RWPE2 (cell line): ENCODE data around the gene HIVEP1.

Experiments used
- ATAC-seq: fragments of 200-7000 bp; cut with Tn5 transposase; 3 replicates; pipeline ENCODE4 v1.9.1; 2021; ENCODE audit warnings: low read depth
- DNase-seq: peaks from one replicate; pipeline ENCODE4 v3.0.0-alpha.2; 2020; ENCODE audit warnings: low spot score
- H3K27ac ChIP-seq: fragments of 450-650 bp; 2 replicates; pipeline ENCODE4 v1.5.1; 2017; ENCODE audit warnings: mild to moderate bottlenecking; ENCODE audit not compliant: poor library complexity, severe bottlenecking
- H3K27me3 ChIP-seq: fragments of 250-450 bp; sonication (Bioruptor Pico); 2 replicates; pipeline ENCODE4 v1.5.1; 2021; ENCODE audit warnings: mild to moderate bottlenecking, moderate library complexity; ENCODE audit not compliant: insufficient read depth, poor library complexity, severe bottlenecking
- H3K36me3 ChIP-seq: fragments of 250-450 bp; sonication (Bioruptor Pico); 2 replicates; pipeline ENCODE4 v1.5.1; 2020; ENCODE audit warnings: low read depth, mild to moderate bottlenecking, moderate library complexity
- H3K4me1 ChIP-seq: fragments of 250-450 bp; sonication (Bioruptor Pico); 2 replicates; pipeline ENCODE4 v1.5.1; 2021; ENCODE audit warnings: mild to moderate bottlenecking, moderate library complexity; ENCODE audit not compliant: insufficient read depth, poor library complexity, severe bottlenecking
- H3K4me3 ChIP-seq: fragments of 250-450 bp; sonication (Bioruptor Pico); 2 replicates; pipeline ENCODE4 v1.5.1; 2021; ENCODE audit warnings: mild to moderate bottlenecking, moderate library complexity; ENCODE audit not compliant: severe bottlenecking
- H3K9me3 ChIP-seq: fragments of 250-450 bp; sonication (Bioruptor Pico); 2 replicates; pipeline ENCODE4 v1.5.1; 2021; ENCODE audit warnings: mild to moderate bottlenecking, moderate library complexity; ENCODE audit not compliant: severe bottlenecking
- TF ChIP-seq, protein P1 (sequence below): fragments of 450-650 bp; IDR thresholded peaks from one replicate; pipeline ENCODE4 v1.5.1; 2017; ENCODE audit warnings: mild to moderate bottlenecking, moderate library complexity; ENCODE audit not compliant: poor library complexity, severe bottlenecking

HIVEP1 gene

DNA sequence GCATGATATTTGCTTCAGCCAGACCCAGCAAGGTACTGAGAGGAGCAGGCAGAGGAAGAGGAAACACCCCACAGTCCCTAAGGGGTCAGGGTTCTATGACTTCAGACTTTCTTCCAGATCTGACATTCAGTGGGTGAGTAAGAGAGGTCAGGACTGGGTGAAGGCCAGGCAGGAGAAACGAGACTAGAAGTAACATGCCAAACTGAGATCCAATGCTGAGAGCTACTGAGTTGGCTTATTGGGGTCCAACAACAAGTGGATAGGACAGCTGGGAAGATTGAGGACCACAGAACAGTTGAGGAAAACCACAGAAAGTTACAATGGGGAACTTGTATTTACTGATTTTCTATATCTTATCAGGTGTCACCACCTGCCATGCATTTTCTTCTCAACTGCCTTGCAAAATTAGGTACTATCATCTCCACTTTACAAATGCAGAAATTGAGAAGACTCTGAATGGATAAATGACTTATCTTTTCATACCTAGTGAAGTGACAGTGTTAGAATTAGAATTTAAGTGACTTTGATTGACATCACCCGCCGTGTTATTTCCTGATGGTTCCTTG is 43.8 kb upstream of the HIVEP1 start:
- Histone ChIP-seq H3K27me3 (no peaks in the 10 kb centered on the region), H3K36me3 (no peaks in the 10 kb centered on the region), H3K27ac (no peak overlapping the region), H3K4me3 (no peak overlapping the region), H3K9me3 (no peaks in the 10 kb centered on the region), H3K4me1 (no peaks in the 10 kb centered on the region)
- ATAC-seq (no peak), DNase-seq (no peak)
- TF ChIP-seq, protein P1, sequence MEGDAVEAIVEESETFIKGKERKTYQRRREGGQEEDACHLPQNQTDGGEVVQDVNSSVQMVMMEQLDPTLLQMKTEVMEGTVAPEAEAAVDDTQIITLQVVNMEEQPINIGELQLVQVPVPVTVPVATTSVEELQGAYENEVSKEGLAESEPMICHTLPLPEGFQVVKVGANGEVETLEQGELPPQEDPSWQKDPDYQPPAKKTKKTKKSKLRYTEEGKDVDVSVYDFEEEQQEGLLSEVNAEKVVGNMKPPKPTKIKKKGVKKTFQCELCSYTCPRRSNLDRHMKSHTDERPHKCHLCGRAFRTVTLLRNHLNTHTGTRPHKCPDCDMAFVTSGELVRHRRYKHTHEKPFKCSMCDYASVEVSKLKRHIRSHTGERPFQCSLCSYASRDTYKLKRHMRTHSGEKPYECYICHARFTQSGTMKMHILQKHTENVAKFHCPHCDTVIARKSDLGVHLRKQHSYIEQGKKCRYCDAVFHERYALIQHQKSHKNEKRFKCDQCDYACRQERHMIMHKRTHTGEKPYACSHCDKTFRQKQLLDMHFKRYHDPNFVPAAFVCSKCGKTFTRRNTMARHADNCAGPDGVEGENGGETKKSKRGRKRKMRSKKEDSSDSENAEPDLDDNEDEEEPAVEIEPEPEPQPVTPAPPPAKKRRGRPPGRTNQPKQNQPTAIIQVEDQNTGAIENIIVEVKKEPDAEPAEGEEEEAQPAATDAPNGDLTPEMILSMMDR: no peak

DNA sequence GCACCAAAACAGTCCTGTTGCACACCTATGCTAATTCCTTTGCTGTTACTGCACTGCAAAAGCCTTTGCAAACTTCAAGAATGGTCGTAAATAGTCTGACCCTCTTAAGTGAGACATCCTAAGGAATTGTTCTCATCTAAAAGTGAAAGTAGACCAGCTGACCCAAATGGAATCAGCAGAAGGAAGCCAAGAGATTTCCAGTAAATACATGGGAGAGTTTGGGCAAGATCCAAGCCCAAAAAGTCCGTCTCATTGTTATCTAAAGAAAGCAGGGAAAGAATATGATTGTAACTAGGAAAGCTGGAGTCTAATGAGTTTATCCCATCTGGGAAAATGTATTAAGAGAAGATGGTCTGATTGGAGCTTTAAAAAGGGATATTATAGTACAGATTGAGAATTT is 43.0 kb upstream of the HIVEP1 start:
- Histone ChIP-seq H3K27me3 (no peaks in the 10 kb centered on the region), H3K9me3 (no peaks in the 10 kb centered on the region), H3K36me3 (no peaks in the 10 kb centered on the region), H3K4me3 (no peak overlapping the region), H3K27ac (no peak overlapping the region), H3K4me1 (no peaks in the 10 kb centered on the region)
- TF ChIP-seq, protein P1: no peak
- DNase-seq (no peak), ATAC-seq (no peak)

DNA sequence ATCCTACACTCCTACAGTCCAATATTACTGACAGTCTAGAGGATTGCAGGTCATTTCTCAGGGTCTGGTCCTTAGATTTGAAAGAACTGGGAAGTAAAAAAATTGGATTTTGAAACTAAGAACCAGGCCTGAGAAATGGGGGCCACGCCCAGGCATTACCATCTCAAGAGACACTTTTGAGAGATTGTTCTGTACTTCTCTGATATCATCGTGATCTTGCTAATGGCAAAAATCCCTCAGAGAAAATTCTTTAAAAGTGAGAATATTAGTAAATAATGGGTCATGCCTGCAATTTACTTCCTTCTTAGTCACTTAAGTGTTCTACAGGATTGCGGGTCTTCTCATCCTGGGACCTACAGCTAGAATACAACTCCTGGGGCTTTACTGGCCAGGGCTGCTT is 42.0 kb upstream of the HIVEP1 start:
- H3K4me3 ChIP-seq: no peak overlapping the region
- no peaks in the 10 kb centered on the region for H3K27me3 ChIP-seq
- no peak overlapping the region for H3K27ac ChIP-seq
- H3K9me3 ChIP-seq: no peaks in the 10 kb centered on the region
- no peaks in the 10 kb centered on the region for H3K36me3 ChIP-seq
- TF ChIP-seq, protein P1: no peak
- ATAC-seq (no peak), DNase-seq (no peak)
- H3K4me1 ChIP-seq: no peaks in the 10 kb centered on the region

DNA sequence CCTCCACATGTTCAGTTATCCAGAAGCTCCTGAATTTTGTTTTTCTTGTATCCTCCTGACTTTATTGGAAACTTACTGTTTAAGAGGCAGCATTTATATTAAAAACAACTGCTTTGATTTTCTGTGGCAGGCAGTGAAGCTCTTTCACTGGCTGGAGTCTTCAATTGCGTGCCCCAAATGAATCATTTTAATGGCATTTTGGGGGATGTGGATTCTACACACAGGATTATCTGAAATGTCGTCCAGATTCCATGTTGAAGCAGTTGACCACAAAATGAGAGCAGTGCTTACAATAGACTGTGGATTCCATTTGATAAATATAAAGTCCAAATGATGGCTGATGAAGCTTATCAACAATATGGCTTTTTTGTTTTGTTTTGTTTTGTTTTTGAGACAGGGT is 41.0 kb upstream of the HIVEP1 start:
- no peak; the same call in 2 of the 3 replicates for ATAC-seq
- H3K27me3 ChIP-seq: no peaks in the 10 kb centered on the region
- DNase-seq: no peak
- H3K4me3 ChIP-seq: no peak overlapping the region
- no peaks in the 10 kb centered on the region for H3K9me3 ChIP-seq
- H3K4me1 ChIP-seq: no peaks in the 10 kb centered on the region
- H3K27ac ChIP-seq: no peak overlapping the region
- TF ChIP-seq, protein P1: no peak
- no peaks in the 10 kb centered on the region for H3K36me3 ChIP-seq

DNA sequence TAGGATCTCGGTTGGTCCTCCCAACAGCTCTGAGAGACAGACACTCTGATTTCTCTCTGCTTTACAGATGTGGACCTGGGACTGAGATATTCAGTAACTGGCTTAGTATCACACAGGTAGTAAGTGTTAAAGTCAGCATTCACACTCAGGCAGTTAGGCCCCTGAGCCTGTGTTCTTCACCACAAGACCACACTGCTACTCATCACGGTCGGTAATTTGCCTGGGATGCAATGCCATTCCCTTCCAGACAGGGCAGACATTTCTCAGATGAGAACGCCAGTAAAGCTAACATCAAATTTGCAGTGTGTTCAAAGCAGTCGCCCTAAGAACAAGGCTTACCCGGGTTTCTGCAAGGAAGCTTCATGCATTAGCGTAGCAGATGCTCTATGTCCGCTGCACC is 39.8 kb upstream of the HIVEP1 start:
- TF ChIP-seq, protein P1: no peak
- DNase-seq (no peak), ATAC-seq (no peak)
- H3K27ac ChIP-seq: no peak overlapping the region
- H3K27me3 ChIP-seq: no peaks in the 10 kb centered on the region
- no peaks in the 10 kb centered on the region for H3K4me1 ChIP-seq
- H3K36me3 ChIP-seq: no peaks in the 10 kb centered on the region
- no peak overlapping the region for H3K4me3 ChIP-seq
- H3K9me3 ChIP-seq: no peaks in the 10 kb centered on the region
